B cell (primary cell): Measurements from ENCODE around the gene UCP2. TPM values are rescaled to one million over a fixed set of nuclear protein-coding genes. Genes with fewer than 3 reads are reported as not detected.

Source experiments
- ATAC-seq: fragments of 200-7000 bp; cut with Tn5 transposase; one replicate; pipeline ENCODE4 v1.10.0; 2021; ENCODE audit warnings: low read depth, mild to moderate bottlenecking, moderate number of reproducible peaks, moderate library complexity
- CTCF ChIA-PET: fragments of 350-600 bp; sonication (Branson Sonifier 250); formaldehyde crosslinking; loops from one replicate; lab custom pipeline; 2021; ENCODE audit warnings: antibody characterized with exemption, inconsistent platforms; lab: Charles Lee
- POLR2A ChIA-PET: fragments of 350-600 bp; sonication (Branson Sonifier 250); formaldehyde crosslinking; loops from one replicate; lab custom pipeline; 2021; ENCODE audit warnings: antibody characterized with exemption; lab: Charles Lee
- DNase-seq: peaks from one replicate; pipeline ENCODE4 v3.0.0; 2013
- H2AFZ ChIP-seq: 2 replicates; pipeline ENCODE4 v1.6.1; 2012; ENCODE audit warnings: mild to moderate bottlenecking, low read depth, low read length; ENCODE audit not compliant: insufficient read depth, poor library complexity, severe bottlenecking
- H3K27ac ChIP-seq, 2 donors: 1 replicate in 1 of 2; 2 replicates in 1 of 2; pipeline ENCODE4 v1.5.1; 2012 to 2013; ENCODE audit warnings: low read length in 2 of 2, mild to moderate bottlenecking in 2 of 2, moderate library complexity in 1 of 2
- H3K27me3 ChIP-seq, 4 experiments: fragments of 200-600 bp in 1 of 4; sonication (generic) in 1 of 4; replicated peaks in 1 of 4; 1 replicate in 2 of 4; 2 replicates in 2 of 4; pipeline versions ENCODE4 v1.6.1 to v1.7.0; 2013 to 2016; ENCODE audit warnings: low read length in 3 of 4, mild to moderate bottlenecking in 2 of 4, mixed read lengths in 1 of 4, moderate library complexity in 1 of 4; ENCODE audit not compliant: insufficient read depth in 4 of 4, control insufficient read depth in 3 of 4; ENCODE audit errors: control extremely low read depth in 1 of 4
- H3K36me3 ChIP-seq, 2 experiments: replicated peaks in 1 of 2; 1 replicate in 1 of 2; 2 replicates in 1 of 2; pipeline versions ENCODE4 v1.6.1 to v1.7.1; 2013; ENCODE audit warnings: low read length in 1 of 2; ENCODE audit not compliant: insufficient read depth in 2 of 2, control insufficient read depth in 1 of 2; ENCODE audit errors: control extremely low read depth in 1 of 2, extremely low read depth in 1 of 2
- H3K4me1 ChIP-seq, 2 donors: fragments of 200-600 bp in 1 of 2; sonication (generic) in 1 of 2; 1 replicate in 1 of 2; 2 replicates in 1 of 2; pipeline versions ENCODE4 v1.5.1 to v1.6.1; 2013 to 2017; ENCODE audit warnings: low read length in 2 of 2; ENCODE audit not compliant: control insufficient read depth in 2 of 2, insufficient read depth in 2 of 2
- H3K4me2 ChIP-seq: replicated peaks from 2 replicates; pipeline ENCODE3; 2012; ENCODE audit warnings: mild to moderate bottlenecking, low read depth, low read length; ENCODE audit not compliant: poor library complexity, severe bottlenecking
- H3K4me3 ChIP-seq, 5 experiments: fragments of 200-600 bp in 1 of 5; sonication (generic) in 1 of 5; 1 replicate in 3 of 5; 2 replicates in 2 of 5; pipeline versions ENCODE4 v1.5.1 to v1.7.0; 2011 to 2016; ENCODE audit warnings: low read length in 4 of 5, mild to moderate bottlenecking in 4 of 5, low read depth in 2 of 5, control low read depth in 1 of 5, moderate library complexity in 1 of 5; ENCODE audit not compliant: insufficient read depth in 1 of 5; ENCODE audit errors: control extremely low read depth in 1 of 5, extremely low read depth in 1 of 5
- H3K79me2 ChIP-seq: fragments of 200-600 bp; sonication (generic); one replicate; pipeline ENCODE4 v1.6.0; 2016; ENCODE audit warnings: low read length; ENCODE audit not compliant: control insufficient read depth, insufficient read depth
- H3K9ac ChIP-seq: fragments of 200-600 bp; sonication (generic); 2 replicates; pipeline ENCODE4 v1.6.1; 2017; ENCODE audit warnings: mild to moderate bottlenecking, low read length, moderate library complexity
- H3K9me3 ChIP-seq, 3 donors: one replicate each; pipeline versions ENCODE4 v1.6.1 to v1.7.1; 2013; ENCODE audit warnings: low read length in 2 of 3; ENCODE audit not compliant: control insufficient read depth in 2 of 3, insufficient read depth in 1 of 3; ENCODE audit errors: control extremely low read depth in 1 of 3
- H4K20me1 ChIP-seq: 2 replicates; pipeline ENCODE4 v1.6.0; 2012; ENCODE audit warnings: mild to moderate bottlenecking, low read length; ENCODE audit not compliant: insufficient read depth, control insufficient read depth, poor library complexity, severe bottlenecking
- H3K27ac Mint-ChIP-seq: one replicate; pipeline ENCODE4 v1.8.0; 2021; ENCODE audit warnings: mixed read lengths
- H3K27me3 Mint-ChIP-seq: one replicate; pipeline ENCODE4 v1.8.0; 2021; ENCODE audit warnings: mixed read lengths
- H3K4me1 Mint-ChIP-seq: one replicate; pipeline ENCODE4 v1.8.0; 2021; ENCODE audit warnings: mixed read lengths
- H3K4me3 Mint-ChIP-seq: one replicate; pipeline ENCODE4 v1.8.0; 2021; ENCODE audit warnings: mixed read lengths
- H3K9me3 Mint-ChIP-seq: one replicate; pipeline ENCODE4 v1.8.0; 2022; ENCODE audit warnings: mixed read lengths; ENCODE audit not compliant: insufficient read depth
- CTCF ChIP-seq: fragments of 200-600 bp; IDR thresholded peaks from one replicate; pipeline ENCODE4 v1.8.0; 2022; ENCODE audit warnings: antibody characterized with exemption, mild to moderate bottlenecking
- EZH2 ChIP-seq: IDR thresholded peaks from 2 replicates; pipeline ENCODE4 v1.6.1; 2012; ENCODE audit warnings: borderline replicate concordance, low read depth, mild to moderate bottlenecking, moderate library complexity, low read length; ENCODE audit not compliant: insufficient read depth, poor library complexity, severe bottlenecking
- WGBS: methylation state at CpG from one replicate; pipeline ENCODE4 v1.1.5; 2013; ENCODE audit warnings: missing lambda C conversion rate; ENCODE audit not compliant: insufficient coverage; 5-methylcytosine and 5-hydroxymethylcytosine counted together
- intact Hi-C: fragments of 100-400 bp; cut with micrococcal nuclease; formaldehyde crosslinking; loops from one replicate; pipeline ENCODE4 v1.10.0; 2022
- polyA plus RNA-seq: library from polyadenylated mRNA; depleted of rRNA; stranded (reverse); fragments of >200 nt; gene quantifications from 2 replicates; pipeline ENCODE4 v1.2.3, GENCODE V29; 2012
- total RNA-seq, 2 donors: library from RNA; stranded (reverse); fragments of 120-200 nt in 1 of 2; gene quantifications; 1 replicate in 1 of 2; 2 replicates in 1 of 2; pipeline versions ENCODE4 v1.2.3 to v1.2.4, GENCODE V29; 2013 to 2022

The UCP2 gene
- total and polyA plus RNA-seq, 2 donors (not counting 1 experiment from before 2014, with no cell fraction given) = 613 to 697 TPM

- Mint-ChIP-seq H3K4me1 (peaks cover 7% of the 10 kb centered on the region), H3K27ac (no peak overlapping the region)
- CTCF ChIA-PET = no interaction called here
Observed at GRCh38 chr11:73958521-73959141, 24.0 kb downstream of the UCP2 start.

More at GRCh38 chr11:73958521-73959141, 24.0 kb downstream of the UCP2 start:
- H2AFZ ChIP-seq = no peak overlapping the region
- no peaks in the 10 kb centered on the region for H3K9me3 ChIP-seq
- H3K36me3 ChIP-seq = no peaks in the 10 kb centered on the region
- no peak overlapping the region for H3K27ac ChIP-seq
- TF ChIP-seq CTCF (no peak), EZH2 (no peak)
- WGBS = 94% methylated on average over 14 of the region's 18 CpGs
- Mint-ChIP-seq H3K9me3 (no peaks in the 10 kb centered on the region), H3K27me3 (peaks cover 16% of the 10 kb centered on the region), H3K4me3 (no peak overlapping the region)
- ATAC-seq (no peak), DNase-seq (no peak)
- POLR2A ChIA-PET = no interaction called here
- H3K4me1 ChIP-seq = peaks cover 0 to 4% of the 10 kb centered on the region in 2 donors
- intact Hi-C loops = no loop called here
- no peak overlapping the region for H3K4me2 ChIP-seq
- no peak overlapping the region for H3K4me3 ChIP-seq
- H3K27me3 ChIP-seq = peaks cover 0 to 15% (median 0%) of the 10 kb centered on the region in 4 experiments
- no peak overlapping the region for H3K9ac ChIP-seq
- no peaks in the 10 kb centered on the region for H4K20me1 ChIP-seq
- H3K79me2 ChIP-seq = no peaks in the 10 kb centered on the region
